Vagina (tissue), 2 donors: ENCODE data around the gene CS.

Experiments
- POLR2A ChIP-seq, 2 donors: fragments of 450-650 bp; IDR thresholded peaks; one replicate each; pipeline ENCODE4 v1.6.1; 2017; ENCODE audit warnings: antibody characterized with exemption in 2 of 2, mild to moderate bottlenecking in 2 of 2, moderate library complexity in 2 of 2
- POLR2AphosphoS5 ChIP-seq, 2 donors: sonication (generic); formaldehyde crosslinking; IDR thresholded peaks; one replicate each; pipeline ENCODE4 v1.9.0; 2017; ENCODE audit warnings: antibody characterized with exemption in 2 of 2, mild to moderate bottlenecking in 2 of 2, low read depth in 1 of 2; ENCODE audit not compliant: insufficient read depth in 1 of 2
- TF ChIP-seq, protein P1 (sequence below), 3 experiments: fragments of 450-650 bp in 2 of 3; fragments of 200-600 bp in 1 of 3; sonication (generic) in 1 of 3; IDR thresholded peaks; one replicate each; pipeline ENCODE4 v1.5.1; 2017 to 2019; ENCODE audit warnings: antibody characterized with exemption in 3 of 3, mild to moderate bottlenecking in 2 of 3, moderate library complexity in 2 of 3

GRCh38 chr12:56298828-56299227, 1.3 kb downstream of the CS start:
- TF ChIP-seq, protein P1, sequence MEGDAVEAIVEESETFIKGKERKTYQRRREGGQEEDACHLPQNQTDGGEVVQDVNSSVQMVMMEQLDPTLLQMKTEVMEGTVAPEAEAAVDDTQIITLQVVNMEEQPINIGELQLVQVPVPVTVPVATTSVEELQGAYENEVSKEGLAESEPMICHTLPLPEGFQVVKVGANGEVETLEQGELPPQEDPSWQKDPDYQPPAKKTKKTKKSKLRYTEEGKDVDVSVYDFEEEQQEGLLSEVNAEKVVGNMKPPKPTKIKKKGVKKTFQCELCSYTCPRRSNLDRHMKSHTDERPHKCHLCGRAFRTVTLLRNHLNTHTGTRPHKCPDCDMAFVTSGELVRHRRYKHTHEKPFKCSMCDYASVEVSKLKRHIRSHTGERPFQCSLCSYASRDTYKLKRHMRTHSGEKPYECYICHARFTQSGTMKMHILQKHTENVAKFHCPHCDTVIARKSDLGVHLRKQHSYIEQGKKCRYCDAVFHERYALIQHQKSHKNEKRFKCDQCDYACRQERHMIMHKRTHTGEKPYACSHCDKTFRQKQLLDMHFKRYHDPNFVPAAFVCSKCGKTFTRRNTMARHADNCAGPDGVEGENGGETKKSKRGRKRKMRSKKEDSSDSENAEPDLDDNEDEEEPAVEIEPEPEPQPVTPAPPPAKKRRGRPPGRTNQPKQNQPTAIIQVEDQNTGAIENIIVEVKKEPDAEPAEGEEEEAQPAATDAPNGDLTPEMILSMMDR (IDR thresholded peaks at IDR 0.05), result no peak
- TF ChIP-seq POLR2A (IDR thresholded peaks at IDR 0.05), result no peak
- TF ChIP-seq POLR2AphosphoS5 (IDR thresholded peaks at IDR 0.05; ENCODE audit: insufficient read depth in 1 of 2, low read depth in 1 of 2), result no peak
